HCT116 (cell line): ENCODE measurements around the gene ADI1. TPM values are rescaled to one million over a fixed set of nuclear protein-coding genes. Genes with fewer than 3 reads are reported as not detected.

Source experiments
- ATAC-seq: fragments of 200-7000 bp; cut with Tn5 transposase; 2 replicates; pipeline ENCODE4 v1.9.1; 2020; ENCODE audit warnings: mild to moderate bottlenecking, moderate library complexity
- BruUV-seq: library from RNA; stranded (reverse); fragments of 400-500 nt; replicated peaks from 2 replicates; lab custom pipeline; 2021; lab: Mats Ljungman, UMichigan
- CTCF ChIA-PET: fragments of 300-600 bp; sonication (Branson Sonifier 250); formaldehyde crosslinking; loops from one replicate; lab custom pipeline; 2021; ENCODE audit warnings: antibody characterized with exemption; lab: Charles Lee
- POLR2A ChIA-PET: fragments of 300-600, 350-600 bp; sonication (Branson Sonifier 250); formaldehyde crosslinking; loops from one replicate; lab custom pipeline; 2021; ENCODE audit warnings: antibody characterized with exemption; lab: Charles Lee
- RAD21 ChIA-PET, 2 experiments: fragments of 300-600 bp; sonication (Branson Sonifier 250); formaldehyde crosslinking; loops; one replicate each; lab custom pipeline; 2023; ENCODE audit warnings: low total read pairs in 2 of 2; ENCODE audit not compliant: uncharacterized antibody in 2 of 2, unreplicated experiment in 2 of 2, low non-redundant PET in 1 of 2; lab: Charles Lee
- DNase-seq: peaks from one replicate; pipeline ENCODE4 v3.0.0-alpha.2; 2010; ENCODE audit warnings: low read depth, low spot score
- H2AFZ ChIP-seq: fragments of 200-600 bp; shearing (Covaris generic), sonication (generic); 2 replicates; pipeline ENCODE4 v1.6.1; 2017; ENCODE audit warnings: low read depth, mixed run types, mixed read lengths, antibody characterized with exemption, low read length; ENCODE audit not compliant: poor library complexity, severe bottlenecking
- H3K27ac ChIP-seq: 2 replicates; pipeline ENCODE4 v1.5.1; 2012; ENCODE audit warnings: low read depth, low read length
- H3K27me3 ChIP-seq: fragments of 200-600 bp; sonication (generic); 2 replicates; pipeline ENCODE4 v1.6.1; 2016; ENCODE audit warnings: mixed run types, low read length, mixed read lengths; ENCODE audit not compliant: insufficient read depth
- H3K36me3 ChIP-seq, 2 experiments: fragments of 200-500 bp in 1 of 2; fragments of 200-600 bp in 1 of 2; sonication (Bioruptor generic) in 1 of 2; sonication (generic) in 1 of 2; 2 replicates each; pipeline versions ENCODE4 v1.5.1 to v1.6.1; 2014 to 2016; ENCODE audit warnings: low read length in 2 of 2, inconsistent platforms in 1 of 2, mixed read lengths in 1 of 2, mixed run types in 1 of 2; ENCODE audit not compliant: insufficient read depth in 2 of 2, control insufficient read depth in 1 of 2
- H3K4me1 ChIP-seq, 2 experiments: fragments of 200-600 bp in 1 of 2; sonication (generic) in 1 of 2; 2 replicates each; pipeline versions ENCODE4 v1.5.1 to v1.6.1; 2012 to 2017; ENCODE audit warnings: low read length in 2 of 2, inconsistent platforms in 1 of 2, mild to moderate bottlenecking in 1 of 2, mixed read lengths in 1 of 2, mixed run types in 1 of 2, moderate library complexity in 1 of 2; ENCODE audit not compliant: insufficient read depth in 2 of 2, control insufficient read depth in 1 of 2
- H3K4me2 ChIP-seq: fragments of 200-600 bp; sonication (generic); 2 replicates; pipeline ENCODE4 v1.6.1; 2017; ENCODE audit warnings: mixed run types, low read length, mixed read lengths
- H3K4me3 ChIP-seq, 2 experiments: fragments of 200-600 bp in 1 of 2; sonication (generic) in 1 of 2; replicated peaks in 1 of 2; 2 replicates each; pipeline ENCODE4 v1.5.1; 2011 to 2016; ENCODE audit warnings: low read length in 2 of 2, control low read depth in 1 of 2, low read depth in 1 of 2, mild to moderate bottlenecking in 1 of 2, mixed read lengths in 1 of 2, mixed run types in 1 of 2
- H3K79me2 ChIP-seq: fragments of 200-600 bp; sonication (generic); 2 replicates; pipeline ENCODE4 v1.6.1; 2017; ENCODE audit warnings: mild to moderate bottlenecking, mixed run types, low read length, moderate library complexity, mixed read lengths; ENCODE audit not compliant: insufficient read depth
- H3K9ac ChIP-seq: fragments of 200-600 bp; sonication (generic); 2 replicates; pipeline ENCODE4 v1.6.1; 2016; ENCODE audit warnings: low read length, mixed read lengths
- H3K9me2 ChIP-seq: fragments of 200-600 bp; sonication (generic), shearing (Covaris generic); 2 replicates; pipeline ENCODE4 v1.6.1; 2017; ENCODE audit warnings: mixed run types, mild to moderate bottlenecking, moderate library complexity; ENCODE audit not compliant: insufficient read depth
- H3K9me3 ChIP-seq, 2 experiments: fragments of 200-500 bp in 1 of 2; fragments of 200-600 bp in 1 of 2; sonication (Bioruptor generic) in 1 of 2; sonication (generic) in 1 of 2; 2 replicates each; pipeline ENCODE4 v1.6.1; 2014 to 2017; ENCODE audit warnings: low read length in 2 of 2, mixed read lengths in 2 of 2, inconsistent platforms in 1 of 2, low read depth in 1 of 2, mild to moderate bottlenecking in 1 of 2, mixed run types in 1 of 2, moderate library complexity in 1 of 2; ENCODE audit not compliant: control insufficient read depth in 1 of 2, insufficient read depth in 1 of 2
- H4K20me1 ChIP-seq: fragments of 200-600 bp; sonication (generic), shearing (Covaris generic); 2 replicates; pipeline ENCODE4 v1.6.1; 2017; ENCODE audit warnings: mixed run types, mild to moderate bottlenecking, moderate library complexity; ENCODE audit not compliant: insufficient read depth
- CBX3 ChIP-seq: IDR thresholded peaks from 2 replicates; pipeline ENCODE4 v1.6.1; 2012; ENCODE audit warnings: low read depth
- ELF1 ChIP-seq: IDR thresholded peaks from 2 replicates; pipeline ENCODE4 v1.6.1; 2012; ENCODE audit warnings: low read depth, borderline replicate concordance
- FOSL1 ChIP-seq: IDR thresholded peaks from 2 replicates; pipeline ENCODE4 v1.6.1; 2012; ENCODE audit warnings: low read depth
- JUND ChIP-seq: IDR thresholded peaks from 2 replicates; pipeline ENCODE4 v1.6.1; 2012
- POLR2A ChIP-seq: IDR thresholded peaks from 2 replicates; pipeline ENCODE4 v1.7.0; 2011; ENCODE audit warnings: borderline replicate concordance; ENCODE audit not compliant: insufficient read depth, insufficient read length; ENCODE audit errors: extremely low read depth
- SIN3A ChIP-seq: IDR thresholded peaks from 2 replicates; pipeline ENCODE4 v1.6.1; 2012; ENCODE audit warnings: low read depth
- SP1 ChIP-seq: IDR thresholded peaks from 2 replicates; pipeline ENCODE4 v1.6.1; 2012; ENCODE audit warnings: low read depth
- TCF7L2 ChIP-seq: IDR thresholded peaks from 2 replicates; pipeline ENCODE4 v1.7.0; 2011; ENCODE audit warnings: borderline replicate concordance, inconsistent platforms; ENCODE audit not compliant: insufficient read depth, insufficient read length; ENCODE audit errors: extremely low read depth
- YY1 ChIP-seq: IDR thresholded peaks from 2 replicates; pipeline ENCODE4 v1.6.1; 2011; ENCODE audit warnings: low read length, low read depth, moderate library complexity, mild to moderate bottlenecking; ENCODE audit not compliant: insufficient replicate concordance; ENCODE audit errors: extremely low read depth
- ZFX ChIP-seq: fragments of 450-650 bp; IDR thresholded peaks from 2 replicates; pipeline ENCODE4 v1.6.1; 2017
- ZNF274 ChIP-seq: fragments of 200-500 bp; sonication (Bioruptor generic); IDR thresholded peaks from 2 replicates; pipeline ENCODE4 v1.6.1; 2014; ENCODE audit warnings: mild to moderate bottlenecking, low read depth, low read length, inconsistent platforms
- intact Hi-C: fragments of 100-400 bp; cut with micrococcal nuclease; formaldehyde crosslinking; loops from 2 replicates; pipeline ENCODE4 v1.10.0; 2022
- total RNA-seq: library from RNA; stranded (reverse); gene quantifications from one replicate; pipeline ENCODE4 v1.2.1, GENCODE V29; 2021; ENCODE audit not compliant: unreplicated experiment
- TF ChIP-seq, protein P1 (sequence below), 3 experiments: fragments of 200-600 bp in 1 of 3; sonication (generic) in 1 of 3; IDR thresholded peaks in 2 of 3; conservative IDR thresholded peaks in 1 of 3; 2 replicates each; pipeline ENCODE4 v1.5.1; 2012 to 2017; ENCODE audit warnings: low read depth in 2 of 3, low read length in 2 of 3, antibody characterized with exemption in 1 of 3, borderline replicate concordance in 1 of 3, control low read depth in 1 of 3, mild to moderate bottlenecking in 1 of 3, mixed read lengths in 1 of 3, mixed run types in 1 of 3, moderate library complexity in 1 of 3; ENCODE audit not compliant: insufficient read depth in 1 of 3
- TF ChIP-seq, protein P2 (sequence below): IDR thresholded peaks from 2 replicates; pipeline ENCODE4 v1.6.1; 2011; ENCODE audit warnings: mild to moderate bottlenecking, low read length, moderate library complexity; ENCODE audit not compliant: insufficient replicate concordance; ENCODE audit errors: extremely low read depth
- TF ChIP-seq, protein P3 (sequence below): IDR thresholded peaks from 2 replicates; pipeline ENCODE4 v1.6.1; 2012

The ADI1 gene
- total RNA-seq, 1 experiment from 2014 or later = 27.0 TPM

DNA sequence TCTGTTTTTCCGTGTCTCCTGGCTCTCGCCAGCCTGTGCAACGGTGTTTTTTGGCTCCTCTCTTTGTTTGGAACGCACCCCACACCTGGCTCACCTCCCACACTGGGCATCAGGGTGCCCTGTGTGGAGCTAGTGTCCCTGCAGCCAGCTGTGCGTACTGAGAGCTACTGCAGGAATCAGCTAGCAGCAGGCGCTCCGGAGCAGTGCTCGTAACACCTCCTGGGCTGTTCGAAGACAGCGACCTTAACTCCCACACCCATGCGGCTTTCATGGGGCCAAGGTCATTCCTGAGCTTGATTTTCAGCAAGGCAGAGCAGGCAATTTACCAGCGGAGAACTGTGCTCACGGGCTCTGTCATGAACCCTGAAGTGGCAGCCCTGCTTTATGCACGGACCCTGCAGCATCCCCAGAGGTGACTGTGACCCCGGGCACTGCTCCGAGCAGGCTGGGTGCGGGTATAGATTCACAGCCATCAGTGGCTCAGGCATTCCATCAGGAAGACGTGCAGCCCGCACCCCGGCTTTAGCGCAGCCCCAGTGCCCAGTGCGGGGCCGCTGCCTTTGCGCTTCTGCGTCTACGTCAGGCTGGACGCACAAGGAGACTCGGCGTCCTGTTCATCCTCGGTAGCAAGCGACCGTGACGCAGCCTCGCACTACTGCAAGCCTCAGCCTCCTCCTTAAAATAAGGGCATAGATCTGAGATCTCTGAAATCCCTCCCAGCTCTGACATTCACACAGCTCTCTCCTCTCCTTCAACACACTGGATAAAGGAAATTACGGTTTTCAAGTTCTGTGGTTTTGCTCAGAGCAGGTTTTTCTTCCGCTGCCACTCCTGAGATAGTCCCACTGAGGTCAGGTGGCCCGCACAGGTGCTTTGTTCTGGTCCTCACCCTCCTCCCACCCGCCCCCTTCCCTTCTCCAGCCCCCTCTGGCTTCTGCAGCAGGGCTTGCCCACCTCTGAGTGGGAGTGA, 58.2 kb downstream of the ADI1 start:
- intact Hi-C loops = no loop called here
- no peak overlapping the region for H3K27ac ChIP-seq
- ChIA-PET POLR2A (no interaction called here), CTCF (interaction anchor here (1.6 kb wide), 1 partner anchor 19 kb away, joined by 5 read pairs; no protein-coding TSS in a partner anchor), RAD21 (no interaction called here)
- BruUV-seq = no TSS peak
- no peak overlapping the region for H3K4me3 ChIP-seq
- H4K20me1 ChIP-seq = no peaks in the 10 kb centered on the region
- H3K36me3 ChIP-seq = no peaks in the 10 kb centered on the region
- no peak overlapping the region for H3K4me2 ChIP-seq
- H3K9me3 ChIP-seq = no peaks in the 10 kb centered on the region
- H3K9ac ChIP-seq = no peak overlapping the region
- no peaks in the 10 kb centered on the region for H3K9me2 ChIP-seq
- no peaks in the 10 kb centered on the region for H3K4me1 ChIP-seq
- DNase-seq = no peak
- H3K27me3 ChIP-seq = no peaks in the 10 kb centered on the region
- TF ChIP-seq ELF1 (no peak), ZNF274 (no peak), CBX3 (no peak), FOSL1 (no peak), YY1 (no peak), SIN3A (no peak), POLR2A (no peak), TCF7L2 (no peak), ZFX (no peak), JUND (no peak), SP1 (no peak)
- TF ChIP-seq, protein P1, sequence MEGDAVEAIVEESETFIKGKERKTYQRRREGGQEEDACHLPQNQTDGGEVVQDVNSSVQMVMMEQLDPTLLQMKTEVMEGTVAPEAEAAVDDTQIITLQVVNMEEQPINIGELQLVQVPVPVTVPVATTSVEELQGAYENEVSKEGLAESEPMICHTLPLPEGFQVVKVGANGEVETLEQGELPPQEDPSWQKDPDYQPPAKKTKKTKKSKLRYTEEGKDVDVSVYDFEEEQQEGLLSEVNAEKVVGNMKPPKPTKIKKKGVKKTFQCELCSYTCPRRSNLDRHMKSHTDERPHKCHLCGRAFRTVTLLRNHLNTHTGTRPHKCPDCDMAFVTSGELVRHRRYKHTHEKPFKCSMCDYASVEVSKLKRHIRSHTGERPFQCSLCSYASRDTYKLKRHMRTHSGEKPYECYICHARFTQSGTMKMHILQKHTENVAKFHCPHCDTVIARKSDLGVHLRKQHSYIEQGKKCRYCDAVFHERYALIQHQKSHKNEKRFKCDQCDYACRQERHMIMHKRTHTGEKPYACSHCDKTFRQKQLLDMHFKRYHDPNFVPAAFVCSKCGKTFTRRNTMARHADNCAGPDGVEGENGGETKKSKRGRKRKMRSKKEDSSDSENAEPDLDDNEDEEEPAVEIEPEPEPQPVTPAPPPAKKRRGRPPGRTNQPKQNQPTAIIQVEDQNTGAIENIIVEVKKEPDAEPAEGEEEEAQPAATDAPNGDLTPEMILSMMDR (IDR thresholded peaks at IDR 0.05 in 2 of 3, conservative IDR thresholded peaks at IDR 0.05 in 1 of 3; ENCODE audit: borderline replicate concordance in 1 of 3, insufficient read depth in 1 of 3, low read depth in 2 of 3, low read length in 2 of 3) = no peak
- TF ChIP-seq, protein P2, sequence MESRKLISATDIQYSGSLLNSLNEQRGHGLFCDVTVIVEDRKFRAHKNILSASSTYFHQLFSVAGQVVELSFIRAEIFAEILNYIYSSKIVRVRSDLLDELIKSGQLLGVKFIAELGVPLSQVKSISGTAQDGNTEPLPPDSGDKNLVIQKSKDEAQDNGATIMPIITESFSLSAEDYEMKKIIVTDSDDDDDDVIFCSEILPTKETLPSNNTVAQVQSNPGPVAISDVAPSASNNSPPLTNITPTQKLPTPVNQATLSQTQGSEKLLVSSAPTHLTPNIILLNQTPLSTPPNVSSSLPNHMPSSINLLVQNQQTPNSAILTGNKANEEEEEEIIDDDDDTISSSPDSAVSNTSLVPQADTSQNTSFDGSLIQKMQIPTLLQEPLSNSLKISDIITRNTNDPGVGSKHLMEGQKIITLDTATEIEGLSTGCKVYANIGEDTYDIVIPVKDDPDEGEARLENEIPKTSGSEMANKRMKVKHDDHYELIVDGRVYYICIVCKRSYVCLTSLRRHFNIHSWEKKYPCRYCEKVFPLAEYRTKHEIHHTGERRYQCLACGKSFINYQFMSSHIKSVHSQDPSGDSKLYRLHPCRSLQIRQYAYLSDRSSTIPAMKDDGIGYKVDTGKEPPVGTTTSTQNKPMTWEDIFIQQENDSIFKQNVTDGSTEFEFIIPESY = no peak
- TF ChIP-seq, protein P3, sequence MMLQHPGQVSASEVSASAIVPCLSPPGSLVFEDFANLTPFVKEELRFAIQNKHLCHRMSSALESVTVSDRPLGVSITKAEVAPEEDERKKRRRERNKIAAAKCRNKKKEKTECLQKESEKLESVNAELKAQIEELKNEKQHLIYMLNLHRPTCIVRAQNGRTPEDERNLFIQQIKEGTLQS = no peak
- H2AFZ ChIP-seq = no peak overlapping the region
- ATAC-seq = no peak
- H3K79me2 ChIP-seq = no peaks in the 10 kb centered on the region
